Activated effector memory CD4-positive, alpha-beta T cell treated with anti-CD3 and anti-CD28 coated beads, Interleukin-2, amount 50 U/mL, for 16 hours (primary cell): ENCODE data around the gene ELMO2.
"Not testable (repeated sequence)": the region's sequence is repeated elsewhere in the genome, so short reads cannot be mapped to it uniquely, and the experiment has no call there.

Experiments
- DNase-seq: peaks from one replicate; pipeline ENCODE4 v3.0.0-alpha.2; 2020

Gene ELMO2

DNA sequence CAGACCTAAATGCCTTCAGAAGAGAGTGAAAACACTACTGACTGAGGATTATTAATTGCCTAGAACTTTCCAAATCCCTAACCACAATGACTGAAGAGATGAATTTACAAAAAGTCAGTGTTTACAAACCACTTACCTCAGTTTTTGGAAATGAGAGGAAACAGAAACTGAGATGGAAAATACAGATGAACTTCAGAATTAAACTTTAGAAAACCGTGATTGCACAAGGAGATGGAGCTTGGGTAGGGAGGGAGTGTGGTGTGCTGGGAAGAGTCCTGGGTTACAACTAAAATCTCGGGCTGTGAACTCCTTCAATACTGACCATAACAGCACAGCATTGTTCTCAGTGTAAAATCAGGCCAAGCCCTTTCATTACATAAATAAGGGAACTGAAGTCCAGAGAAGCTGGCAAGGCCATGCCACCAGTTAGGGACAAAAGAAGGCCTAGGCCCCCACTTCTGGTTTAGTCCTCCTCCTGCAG is 4.0 kb downstream of the ELMO2 start:
- DNase-seq = no peak

DNA sequence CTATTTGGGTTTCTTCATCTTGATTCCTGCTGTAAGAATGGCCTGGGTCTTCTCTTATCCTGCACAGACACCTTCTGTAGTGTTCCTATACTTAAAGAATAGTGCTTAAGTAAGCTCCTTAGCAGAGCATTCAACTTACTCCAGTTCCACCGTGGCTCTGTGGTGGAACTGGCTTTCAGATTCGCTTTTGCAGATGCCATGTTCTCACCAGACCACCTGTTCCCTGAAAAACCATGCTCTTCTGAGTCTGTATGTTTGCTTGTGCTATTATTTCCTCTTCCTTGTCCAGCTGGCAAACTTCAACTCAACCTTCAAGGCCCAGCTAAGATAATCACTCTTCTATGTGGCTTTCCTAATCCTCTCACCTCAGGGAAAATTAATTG is 4.9 kb downstream of the ELMO2 start:
- DNase-seq = no peak

DNA sequence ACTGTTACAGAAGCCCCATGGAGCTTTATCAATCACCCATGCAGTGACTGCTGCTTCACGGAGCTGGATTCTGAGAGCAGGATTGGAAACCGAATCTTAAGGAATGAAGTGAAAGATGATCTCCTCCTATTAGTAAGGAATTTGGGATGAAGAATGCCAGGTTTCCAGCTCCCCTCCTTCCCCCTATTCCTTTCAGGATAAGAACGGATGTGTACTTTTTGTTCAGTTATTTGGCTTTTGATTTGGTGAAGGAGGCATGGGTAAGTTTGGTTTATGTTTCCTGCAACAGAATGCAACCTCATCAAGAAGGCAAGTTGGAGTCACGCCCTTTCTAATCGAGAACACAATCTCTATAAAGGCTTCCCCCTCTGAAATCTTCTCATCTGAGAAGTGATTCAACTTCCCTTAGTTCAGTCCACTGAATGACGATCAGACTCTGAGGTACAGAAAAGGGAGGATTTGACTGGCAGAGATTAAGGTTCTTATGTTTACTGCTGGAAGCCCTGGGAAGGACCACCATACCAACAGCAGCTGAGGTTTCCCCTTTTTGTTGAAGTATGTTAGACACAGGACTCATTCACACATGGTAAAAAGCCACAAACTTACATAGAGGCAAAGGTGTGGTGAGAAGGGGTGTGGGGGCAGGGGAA is 5.5 kb downstream of the ELMO2 start:
- no peak for DNase-seq

DNA sequence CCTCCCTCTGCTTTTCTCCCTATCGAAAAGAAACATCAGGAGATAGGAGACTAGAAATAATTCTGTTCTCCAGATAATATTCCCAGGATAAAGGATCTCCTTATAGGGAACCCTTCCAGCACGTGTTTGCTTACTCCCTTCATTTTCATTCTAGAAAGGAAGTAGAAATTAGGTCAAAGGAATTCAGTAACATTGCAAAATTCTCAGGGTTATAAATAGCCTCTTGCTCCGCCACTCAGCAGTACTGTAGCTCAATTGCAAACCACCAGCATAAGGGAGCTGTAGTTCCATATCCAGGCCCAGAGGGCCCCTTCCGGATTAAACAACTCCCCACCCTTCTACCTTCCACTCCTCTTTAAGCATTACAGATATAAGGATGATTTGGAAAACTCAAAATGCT is 6.2 kb downstream of the ELMO2 start:
- DNase-seq = no peak

DNA sequence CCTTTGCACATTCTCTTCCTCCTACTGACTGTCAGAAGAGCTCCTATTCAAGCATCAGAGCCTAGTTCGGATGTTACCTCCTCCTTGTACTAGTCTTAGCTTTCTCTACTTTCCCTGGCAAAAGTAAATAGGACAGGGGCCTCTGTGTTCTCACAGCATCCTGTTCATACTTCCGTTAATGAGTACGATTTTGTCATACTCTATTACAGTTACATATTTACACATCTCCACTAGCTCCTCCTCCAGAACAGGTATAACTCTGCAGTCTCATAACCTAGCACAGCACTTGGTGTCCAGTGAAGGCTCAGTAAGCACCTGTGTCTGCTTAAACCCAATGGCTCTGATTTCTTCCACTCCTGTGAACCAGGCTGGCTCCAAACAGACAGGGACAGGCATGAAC is 7.0 kb downstream of the ELMO2 start:
- DNase-seq = no peak

DNA sequence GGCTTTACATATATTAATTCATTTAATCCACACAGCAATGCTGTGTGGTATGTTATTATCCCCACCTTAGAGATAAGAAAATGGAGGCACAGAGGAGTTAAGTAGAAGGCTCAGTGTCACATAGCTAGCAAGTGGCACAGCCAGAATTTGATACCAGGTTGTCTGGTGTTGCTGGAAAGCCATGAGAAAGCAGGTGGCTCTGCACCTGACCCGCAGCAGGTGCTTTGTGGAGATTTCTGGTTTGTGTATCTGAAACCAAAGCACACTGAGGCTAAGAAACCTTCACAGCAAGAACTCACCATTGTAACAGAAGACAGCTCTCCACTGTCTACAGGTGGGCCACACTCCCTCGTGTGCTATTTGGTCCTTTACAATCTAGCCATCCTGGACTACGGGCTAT is 7.5 kb downstream of the ELMO2 start:
- no peak for DNase-seq

DNA sequence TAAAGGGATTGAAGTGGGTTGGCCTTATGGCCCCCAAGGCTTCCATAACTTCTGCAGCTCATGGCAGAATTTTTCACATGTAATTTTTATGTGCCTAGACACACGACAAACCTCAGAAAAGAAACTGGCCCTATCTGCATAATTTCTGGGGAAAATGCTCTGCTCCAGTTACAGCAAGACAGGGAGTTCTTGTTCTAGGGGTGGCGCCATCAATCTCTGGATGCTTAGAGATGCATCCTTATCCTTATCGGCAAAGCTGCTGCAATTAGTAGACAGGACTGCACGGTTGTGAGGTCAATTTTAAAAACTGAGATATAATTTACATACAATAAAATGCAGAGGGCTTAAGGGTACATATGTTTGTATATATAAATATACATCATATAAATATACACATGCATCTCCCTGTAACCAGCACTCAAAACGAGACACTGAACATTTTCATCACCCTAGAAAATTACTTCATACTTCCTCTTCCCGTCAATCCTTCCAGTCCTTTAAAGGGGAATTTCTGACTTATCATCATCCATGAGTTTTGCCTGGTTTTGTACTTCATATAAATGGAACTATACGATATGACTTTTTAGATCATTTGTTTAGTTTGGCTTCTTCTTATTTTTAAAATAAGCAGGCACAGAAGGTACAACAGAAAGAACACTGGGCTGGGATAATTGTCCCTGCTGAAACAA is 10.2 kb downstream of the ELMO2 start:
- no peak for DNase-seq

DNA sequence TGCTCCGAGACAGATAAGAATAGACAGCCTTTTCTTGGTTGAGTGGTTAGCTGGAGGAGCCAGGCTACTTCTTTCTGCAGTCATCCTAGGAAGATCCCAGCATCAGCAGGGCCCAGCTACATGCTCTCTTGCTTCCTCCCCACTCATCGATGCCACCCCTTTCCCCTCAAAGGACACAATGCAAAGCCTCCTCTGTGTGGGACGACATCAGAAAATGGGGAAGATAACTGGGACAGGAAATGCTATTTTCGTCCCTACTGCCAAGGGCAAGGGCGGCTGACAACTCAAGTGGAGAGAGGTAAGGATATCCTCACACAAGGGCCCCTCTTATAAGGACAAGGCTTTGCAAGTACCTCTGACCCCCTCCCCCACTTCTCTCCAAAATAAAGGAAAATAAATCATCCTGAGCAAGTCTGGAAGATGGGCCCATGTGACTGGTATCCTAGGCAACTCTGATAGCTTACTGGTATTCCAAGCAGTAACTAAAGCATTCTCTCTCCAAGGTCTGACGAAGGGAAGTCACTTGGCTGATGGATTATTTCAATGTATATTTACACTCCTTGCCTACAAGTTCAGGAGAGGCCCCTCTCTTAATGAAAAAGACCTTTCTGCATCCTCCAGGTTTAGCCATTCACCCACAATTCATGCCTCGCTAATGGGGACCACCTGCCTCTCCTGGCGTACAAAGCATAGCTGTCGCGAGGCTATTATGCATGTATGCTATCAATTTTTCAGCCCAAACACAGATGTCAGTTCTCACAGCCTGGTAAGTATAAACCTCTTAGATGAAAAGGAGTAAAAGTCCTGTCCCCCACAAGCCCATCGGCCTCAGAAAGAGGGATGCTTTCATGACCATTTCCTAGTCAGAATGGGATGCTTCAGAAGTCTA is 11.3 kb downstream of the ELMO2 start:
- no peak for DNase-seq

DNA sequence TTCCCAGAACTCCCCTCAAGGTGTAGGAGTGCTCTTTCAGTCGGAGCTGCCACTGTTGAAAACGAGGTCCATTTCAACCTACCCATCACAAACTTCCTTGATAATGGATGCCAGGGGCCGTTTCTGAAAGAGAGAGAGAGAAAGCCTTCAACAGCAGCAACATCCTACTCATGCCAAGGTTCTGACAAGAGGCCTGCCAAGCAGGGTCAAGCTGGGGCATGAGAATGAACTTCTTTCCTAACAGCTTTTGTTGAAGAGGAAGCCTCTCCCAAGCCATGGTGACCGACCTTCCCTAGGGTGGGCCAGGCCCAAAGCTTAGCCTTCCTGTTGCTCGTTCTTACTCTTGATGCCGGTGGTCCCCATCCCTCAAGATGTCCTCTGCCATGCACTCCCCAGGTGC is 12.4 kb downstream of the ELMO2 start:
- no peak for DNase-seq

DNA sequence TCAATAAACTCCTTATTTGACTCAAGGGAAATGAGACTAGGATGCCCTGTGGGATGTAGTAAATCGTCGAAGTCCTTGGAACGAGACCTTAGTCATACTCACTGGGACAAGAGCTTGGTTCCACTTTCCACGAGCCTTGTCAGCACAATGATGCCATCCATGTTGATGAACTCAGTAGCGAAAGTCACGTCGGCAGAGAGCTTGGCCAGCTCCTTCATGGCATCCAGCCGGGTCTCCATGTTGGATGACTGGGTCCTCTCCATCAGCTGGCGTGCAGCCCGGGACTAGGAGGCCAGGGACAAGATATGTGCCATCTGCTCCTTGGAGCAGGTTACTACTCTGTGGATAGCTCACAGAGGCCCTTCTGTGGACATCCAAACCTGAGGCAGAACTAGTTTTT is 17.5 kb downstream of the ELMO2 start:
- no peak for DNase-seq

DNA sequence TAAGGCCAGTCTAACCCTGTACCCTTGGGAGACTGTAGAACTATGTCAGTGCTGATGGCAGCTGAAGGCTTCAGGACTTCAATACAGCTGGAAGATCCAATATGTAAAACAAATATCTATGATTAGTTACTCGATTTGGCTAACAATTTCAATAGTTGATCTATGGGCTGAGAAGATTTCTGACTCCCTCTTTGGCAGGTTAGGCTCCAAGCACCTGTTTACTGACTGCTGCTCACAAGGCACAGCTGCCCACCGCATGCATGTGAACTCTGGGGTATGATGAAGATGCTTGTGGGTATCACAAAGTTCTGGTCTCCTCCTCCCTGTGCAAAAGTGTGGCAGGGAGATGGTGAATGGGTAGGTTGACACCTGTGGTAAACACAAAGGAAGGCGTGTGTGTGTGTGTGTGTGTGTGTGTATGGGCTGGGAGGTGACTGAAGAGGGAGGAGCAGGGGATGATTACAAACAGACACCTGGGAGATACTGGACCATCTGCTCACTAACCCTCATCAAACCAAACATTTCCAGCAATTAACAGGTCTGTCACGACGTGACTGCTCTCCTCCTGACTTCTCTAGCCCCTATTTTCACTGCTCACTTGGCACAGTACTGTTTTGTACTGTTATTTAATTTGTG is 18.1 kb downstream of the ELMO2 start:
- DNase-seq = no peak

DNA sequence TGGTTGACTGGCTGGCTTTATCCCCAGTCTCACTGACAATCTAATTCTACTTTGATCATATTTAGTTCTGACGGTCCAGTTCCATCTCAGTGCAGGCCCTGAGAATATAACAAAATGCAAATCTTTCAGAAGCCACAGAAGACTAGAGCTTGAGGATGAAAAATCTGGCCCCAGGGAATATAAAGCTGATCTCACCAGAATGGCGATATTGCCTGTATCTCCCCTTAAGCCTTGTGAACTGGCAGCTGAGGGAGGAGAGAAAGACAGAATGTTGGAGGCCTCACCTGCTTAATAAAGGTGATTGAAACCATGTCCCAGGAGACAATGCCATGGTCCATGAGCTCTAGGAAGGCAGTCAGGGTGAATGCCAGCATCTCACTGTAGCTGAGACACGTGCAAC is 19.4 kb downstream of the ELMO2 start:
- not testable (repeated sequence) for DNase-seq

DNA sequence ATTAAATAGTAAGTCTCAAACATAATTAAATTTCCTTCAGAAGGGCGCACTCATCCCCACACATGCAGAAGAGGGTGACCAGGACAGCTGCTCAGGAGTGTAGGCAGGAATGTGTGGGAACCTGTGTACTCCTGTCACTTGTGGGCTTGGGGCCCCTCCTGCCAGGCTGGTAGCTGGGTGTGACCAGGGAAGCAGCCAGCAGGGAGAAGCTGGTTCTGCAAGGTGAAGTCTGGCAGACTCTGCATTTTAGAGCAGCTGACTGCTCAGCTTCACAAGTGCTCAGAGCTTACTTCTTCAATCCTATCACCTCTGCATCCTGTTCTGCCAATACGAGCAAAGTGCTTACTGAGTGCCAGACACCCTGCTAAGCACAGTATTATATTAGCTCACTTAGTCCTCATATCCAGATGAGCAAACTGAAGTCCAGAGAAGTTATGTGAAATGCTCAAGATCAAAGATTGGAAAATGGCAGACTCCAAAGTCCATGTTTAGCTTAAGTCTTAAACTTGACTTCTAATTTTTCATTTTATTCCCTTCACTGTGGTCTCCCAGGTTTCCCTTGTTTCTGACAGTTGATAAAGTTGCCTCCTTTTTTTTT is 27.9 kb downstream of the ELMO2 start:
- no peak for DNase-seq

DNA sequence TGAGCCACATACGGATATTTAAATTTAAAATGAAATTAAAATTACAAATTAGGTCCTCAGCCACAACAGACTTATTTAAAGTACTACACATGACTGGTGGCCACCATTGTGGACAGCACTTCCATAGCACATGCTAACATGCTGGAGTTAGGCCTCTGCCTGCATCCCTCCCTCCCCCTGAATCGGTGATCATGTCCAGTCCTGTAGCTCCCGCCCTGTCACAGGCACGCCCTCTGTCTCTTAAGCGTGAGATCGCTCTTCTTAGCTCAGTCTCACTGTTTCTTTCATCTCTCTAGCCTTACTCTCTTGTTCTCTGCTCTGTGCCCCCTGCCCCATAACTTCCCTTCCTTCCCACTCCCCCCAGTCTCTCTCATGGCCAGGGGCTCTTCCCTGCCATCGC is 28.9 kb downstream of the ELMO2 start:
- DNase-seq = no peak

DNA sequence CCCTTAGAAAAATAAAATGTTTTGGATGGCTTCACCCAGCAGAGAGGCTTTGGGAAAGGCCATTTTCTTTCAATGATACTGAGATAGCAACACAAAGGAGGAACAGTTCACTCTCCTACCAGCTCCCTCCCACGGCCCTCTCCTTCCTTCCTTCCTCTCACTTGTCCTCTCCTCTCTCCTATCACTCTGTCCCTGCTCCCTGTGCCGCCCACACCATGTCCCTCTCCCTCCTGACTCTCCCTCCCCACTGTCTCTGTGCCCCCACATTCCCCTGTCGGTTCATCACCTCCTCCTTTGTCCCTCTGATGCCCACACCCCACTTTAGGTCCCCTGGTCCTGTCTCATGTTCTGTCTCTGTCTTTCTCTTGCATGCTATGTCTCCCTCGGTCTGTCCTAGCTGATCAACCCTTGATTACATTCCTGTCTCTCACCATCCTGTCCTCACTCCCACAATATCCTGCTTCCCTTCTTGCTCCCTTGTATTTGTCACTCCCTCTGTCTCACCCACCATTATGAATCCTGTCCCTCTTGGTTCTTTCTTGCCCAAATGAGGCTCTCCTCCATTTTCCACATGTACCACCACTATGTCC is 30.1 kb downstream of the ELMO2 start:
- no peak for DNase-seq

DNA sequence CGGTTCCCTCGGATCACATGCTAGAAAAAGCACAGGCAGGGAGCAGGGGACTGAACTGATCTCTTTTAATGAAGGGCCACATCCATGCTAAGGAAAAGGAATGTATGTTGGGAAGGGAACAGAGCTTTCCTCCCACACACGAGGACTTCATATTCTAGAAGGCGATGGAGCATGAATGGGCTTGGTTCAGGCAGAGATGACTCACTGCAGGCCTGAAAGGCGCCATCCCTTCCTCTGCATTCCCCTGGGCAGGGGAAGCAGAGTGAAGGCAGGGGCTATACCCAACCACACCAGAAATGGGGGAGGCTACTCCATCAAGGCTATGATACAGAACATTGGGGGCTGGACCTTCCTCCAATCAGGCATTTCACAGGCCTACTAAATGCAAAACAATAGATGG is 30.6 kb downstream of the ELMO2 start:
- no peak for DNase-seq

DNA sequence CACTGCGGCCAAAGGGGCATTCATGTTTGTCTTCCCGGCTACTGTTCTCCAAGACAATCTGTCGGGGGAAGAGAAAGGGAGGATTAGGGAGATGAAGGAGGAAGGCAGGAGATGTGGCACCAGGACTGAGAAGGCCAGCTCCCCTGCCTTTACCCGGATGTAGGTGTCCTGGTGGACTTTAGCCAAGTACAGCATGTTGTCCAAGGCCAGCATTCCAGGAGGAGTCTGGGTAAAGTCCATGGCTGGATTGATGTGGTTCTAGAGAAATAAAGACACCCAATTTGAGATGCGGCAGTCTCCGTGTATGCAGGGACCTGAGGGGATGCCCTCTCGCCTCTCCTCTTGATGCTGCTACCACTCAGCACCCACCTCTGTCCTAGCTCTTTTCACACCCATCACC is 32.0 kb downstream of the ELMO2 start:
- DNase-seq = no peak

DNA sequence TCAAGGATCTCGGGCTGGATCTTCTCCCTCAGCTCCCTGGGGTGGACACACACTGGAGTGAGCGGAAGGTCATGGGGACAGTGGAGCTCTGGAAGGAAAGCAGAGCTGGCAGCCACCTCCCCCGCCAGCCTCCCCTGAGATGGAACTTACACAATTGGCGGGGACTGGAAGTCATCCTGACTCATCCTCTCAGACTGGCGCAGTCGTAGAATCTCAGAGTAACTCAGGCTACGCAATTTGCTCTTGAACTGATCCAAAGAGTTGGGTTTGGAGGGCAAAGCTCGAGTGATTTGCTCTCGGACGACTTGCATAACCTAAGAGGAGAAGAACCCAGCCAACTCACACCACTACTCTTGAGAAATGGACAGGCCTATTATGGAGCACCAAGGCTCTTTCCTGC is 34.8 kb downstream of the ELMO2 start:
- DNase-seq = no peak

DNA sequence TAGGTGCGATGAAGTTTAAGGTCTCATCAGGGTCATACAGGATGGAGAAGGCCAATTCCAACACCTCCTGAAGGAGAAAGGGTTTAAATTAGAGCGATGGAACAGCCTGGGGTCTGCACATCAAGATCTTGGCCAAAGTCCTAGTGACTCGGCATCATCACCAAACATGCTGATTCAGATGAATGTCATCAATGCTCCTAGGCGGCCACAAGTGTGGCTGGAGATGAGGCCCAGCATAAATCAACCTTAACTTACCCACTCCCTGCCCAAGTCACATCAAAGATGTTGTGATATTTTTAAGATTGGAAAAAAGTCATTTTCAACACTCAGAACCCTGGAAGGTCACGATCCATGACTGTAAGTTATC is 37.5 kb downstream of the ELMO2 start:
- no peak for DNase-seq

DNA sequence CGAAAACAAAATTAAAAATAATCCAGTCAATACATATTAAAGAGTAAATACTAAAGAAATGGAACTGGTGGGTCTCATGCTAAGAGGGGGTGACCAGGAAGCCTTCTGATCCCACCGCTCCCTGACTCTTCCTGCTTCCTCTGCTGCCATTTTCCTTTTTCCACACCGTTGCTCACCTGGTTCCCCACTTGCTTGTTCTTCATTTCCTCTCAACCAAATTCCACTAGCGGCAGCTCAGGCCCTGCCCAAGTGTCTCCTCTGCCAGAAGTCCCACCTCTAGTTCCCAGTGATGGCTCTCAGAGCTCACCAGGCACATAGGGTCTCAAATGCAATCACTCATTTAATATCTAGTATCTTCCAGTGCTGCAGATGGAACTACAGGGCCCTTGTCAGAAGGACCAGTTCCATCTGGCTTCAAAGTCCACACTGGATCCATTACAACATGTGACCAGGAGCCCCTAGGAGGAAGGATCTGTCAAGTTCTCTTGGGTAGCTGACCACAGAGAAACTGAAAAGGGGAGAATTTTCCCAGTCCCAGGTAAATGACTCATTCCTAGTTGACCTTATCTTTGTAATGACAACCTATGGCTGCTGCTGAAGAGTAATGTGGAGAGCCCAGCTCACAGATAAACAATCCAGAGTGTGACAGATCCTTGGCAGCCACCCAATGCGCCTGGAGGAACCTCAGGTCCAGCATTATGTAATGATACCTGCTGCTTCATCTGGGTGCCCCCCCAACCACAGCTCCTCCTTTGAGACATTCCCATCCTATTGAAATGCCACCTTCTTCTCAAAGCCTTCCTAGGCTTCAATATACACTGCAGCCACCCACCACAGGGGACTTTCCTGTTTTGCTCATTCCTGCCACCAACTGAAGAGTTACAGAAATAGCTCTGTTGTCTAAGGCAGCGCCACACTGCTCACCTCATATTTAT is 38.2 kb downstream of the ELMO2 start:
- DNase-seq = no peak

DNA sequence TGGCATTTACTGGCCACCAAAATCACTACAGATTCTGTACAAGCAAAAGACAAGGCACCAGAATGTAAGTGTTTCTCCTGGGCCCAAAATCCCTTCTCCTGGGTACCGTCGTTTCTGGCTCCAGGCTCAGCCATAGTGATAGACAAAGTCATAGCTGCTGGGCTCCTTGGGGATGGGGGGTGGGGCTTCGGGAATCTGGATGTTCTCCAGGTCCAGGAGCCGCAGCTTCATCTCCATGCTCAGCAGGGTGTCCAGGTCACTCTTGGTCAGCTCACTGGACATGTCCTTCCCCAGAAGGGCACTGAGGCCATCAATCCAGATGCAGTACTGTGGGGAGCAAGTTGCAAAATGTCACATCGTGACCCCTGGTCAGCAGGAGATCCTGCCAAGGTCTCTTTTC is 39.2 kb downstream of the ELMO2 start:
- no peak for DNase-seq

DNA sequence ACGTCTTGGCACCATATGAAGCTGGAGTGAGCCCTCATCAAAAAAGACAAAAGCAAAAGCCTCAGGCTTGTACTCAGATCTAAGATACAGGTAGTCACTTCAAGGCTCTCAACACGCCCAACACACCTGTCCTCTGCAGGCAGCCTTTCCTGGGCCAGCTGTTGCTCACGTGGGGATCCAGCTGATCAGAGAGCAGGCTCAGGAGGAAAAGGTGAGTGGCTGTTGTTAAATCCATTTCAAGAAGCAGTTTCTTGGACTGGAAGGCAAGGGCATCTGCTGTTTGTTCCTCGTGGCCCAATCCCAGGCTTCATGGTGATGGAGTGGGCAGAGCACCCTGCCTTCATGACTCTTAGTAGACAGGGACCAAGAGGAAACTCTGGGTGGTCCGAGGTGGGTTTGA is 39.6 kb downstream of the ELMO2 start:
- no peak for DNase-seq
